Lower lobe of right lung (tissue), 2 donors: Measurements from ENCODE around the gene NAALADL2. TPM values are rescaled to one million over a fixed set of nuclear protein-coding genes. Genes with fewer than 3 reads are reported as not detected.

Source experiments
- ATAC-seq, 2 donors: fragments of 200-7000 bp; cut with Tn5 transposase; one replicate each; pipeline ENCODE4 v1.9.1; 2020 to 2022; ENCODE audit warnings: mild to moderate bottlenecking in 2 of 2, moderate library complexity in 2 of 2
- DNase-seq: peaks from one replicate; pipeline ENCODE4 v3.0.0-alpha.2; 2020
- H3K27ac ChIP-seq: fragments of 200-600 bp; one replicate; pipeline ENCODE4 v1.8.0; 2022
- H3K27me3 ChIP-seq: fragments of 200-600 bp; one replicate; pipeline ENCODE4 v1.8.0; 2022; ENCODE audit warnings: low read depth
- H3K36me3 ChIP-seq: fragments of 200-600 bp; one replicate; pipeline ENCODE4 v1.8.0; 2022; ENCODE audit warnings: mild to moderate bottlenecking
- H3K4me1 ChIP-seq: fragments of 200-600 bp; one replicate; pipeline ENCODE4 v1.8.0; 2022
- H3K4me3 ChIP-seq: fragments of 200-600 bp; one replicate; pipeline ENCODE4 v1.8.0; 2022; ENCODE audit warnings: mild to moderate bottlenecking
- H3K9me3 ChIP-seq: fragments of 200-600 bp; one replicate; pipeline ENCODE4 v1.8.0; 2022
- CTCF ChIP-seq: fragments of 200-600 bp; IDR thresholded peaks from one replicate; pipeline ENCODE4 v1.8.0; 2022; ENCODE audit warnings: antibody characterized with exemption, mild to moderate bottlenecking
- intact Hi-C: fragments of 100-400 bp; cut with DNase I; formaldehyde crosslinking; loops from one replicate; pipeline ENCODE4 v1.11.0; 2022
- total RNA-seq: library from RNA; stranded (reverse); fragmentation: NEBNext Ultra II Directional; extraction: Animal tissue kit (Norgen Biotek cat#: 25700); gene quantifications from one replicate; pipeline ENCODE4 v1.2.1, GENCODE V29; 2021
- donor health status: DM: no; HTN: yes; CAD: no; lungs with severe emphysema.

NAALADL2 gene
- total RNA-seq, 1 donor from 2014 or later = 9.8 TPM

- Histone ChIP-seq H3K4me1 (no peaks in the 10 kb centered on the region), H3K36me3 (no peaks in the 10 kb centered on the region), H3K27me3 (no peaks in the 10 kb centered on the region), H3K4me3 (no peak overlapping the region), H3K9me3 (no peaks in the 10 kb centered on the region), H3K27ac (no peak overlapping the region)
- no peak for ATAC-seq
- intact Hi-C loops = no loop called here
- no peak for DNase-seq
- TF ChIP-seq CTCF = no peak
These were observed 10.3 kb downstream of the NAALADL2 start for GRCh38 chr3:174869448-174869847.

GRCh38 chr3:174873832-174874657, 14.9 kb downstream of the NAALADL2 start:
- Histone ChIP-seq H3K27me3 (no peaks in the 10 kb centered on the region), H3K9me3 (no peaks in the 10 kb centered on the region), H3K36me3 (no peaks in the 10 kb centered on the region), H3K4me1 (no peaks in the 10 kb centered on the region), H3K4me3 (no peak overlapping the region), H3K27ac (no peak overlapping the region)
- intact Hi-C loops = no loop called here
- peak; percentile 21 to 80 for ATAC-seq
- no peak for DNase-seq
- TF ChIP-seq CTCF = no peak

GRCh38 chr3:174882789-174883188, 23.7 kb downstream of the NAALADL2 start:
- no peak overlapping the region for H3K27ac ChIP-seq
- no peak for ATAC-seq
- intact Hi-C loops = no loop called here
- H3K4me1 ChIP-seq = no peaks in the 10 kb centered on the region
- H3K27me3 ChIP-seq = no peaks in the 10 kb centered on the region
- H3K9me3 ChIP-seq = no peaks in the 10 kb centered on the region
- no peak for TF ChIP-seq CTCF
- no peak for DNase-seq
- no peak overlapping the region for H3K4me3 ChIP-seq
- no peaks in the 10 kb centered on the region for H3K36me3 ChIP-seq

- ATAC-seq = no peak
- Histone ChIP-seq H3K36me3 (no peaks in the 10 kb centered on the region), H3K9me3 (no peaks in the 10 kb centered on the region), H3K27ac (no peak overlapping the region), H3K4me3 (no peak overlapping the region), H3K4me1 (no peaks in the 10 kb centered on the region), H3K27me3 (no peaks in the 10 kb centered on the region)
- DNase-seq = no peak
- intact Hi-C loops = no loop called here
- no peak for TF ChIP-seq CTCF
These were observed 24.9 kb downstream of the NAALADL2 start for GRCh38 chr3:174883881-174884675.

- H3K4me3 ChIP-seq = no peak overlapping the region
- intact Hi-C loops = no loop called here
- H3K27me3 ChIP-seq = no peaks in the 10 kb centered on the region
- H3K36me3 ChIP-seq = no peaks in the 10 kb centered on the region
- no peak for ATAC-seq
- no peak for TF ChIP-seq CTCF
- DNase-seq = no peak
- H3K9me3 ChIP-seq = no peaks in the 10 kb centered on the region
- H3K4me1 ChIP-seq = no peaks in the 10 kb centered on the region
- H3K27ac ChIP-seq = no peak overlapping the region
These were observed 25.8 kb downstream of the NAALADL2 start for GRCh38 chr3:174884776-174885568.
